ENCODE data around the gene RPS19.

RPS19 gene

DNA sequence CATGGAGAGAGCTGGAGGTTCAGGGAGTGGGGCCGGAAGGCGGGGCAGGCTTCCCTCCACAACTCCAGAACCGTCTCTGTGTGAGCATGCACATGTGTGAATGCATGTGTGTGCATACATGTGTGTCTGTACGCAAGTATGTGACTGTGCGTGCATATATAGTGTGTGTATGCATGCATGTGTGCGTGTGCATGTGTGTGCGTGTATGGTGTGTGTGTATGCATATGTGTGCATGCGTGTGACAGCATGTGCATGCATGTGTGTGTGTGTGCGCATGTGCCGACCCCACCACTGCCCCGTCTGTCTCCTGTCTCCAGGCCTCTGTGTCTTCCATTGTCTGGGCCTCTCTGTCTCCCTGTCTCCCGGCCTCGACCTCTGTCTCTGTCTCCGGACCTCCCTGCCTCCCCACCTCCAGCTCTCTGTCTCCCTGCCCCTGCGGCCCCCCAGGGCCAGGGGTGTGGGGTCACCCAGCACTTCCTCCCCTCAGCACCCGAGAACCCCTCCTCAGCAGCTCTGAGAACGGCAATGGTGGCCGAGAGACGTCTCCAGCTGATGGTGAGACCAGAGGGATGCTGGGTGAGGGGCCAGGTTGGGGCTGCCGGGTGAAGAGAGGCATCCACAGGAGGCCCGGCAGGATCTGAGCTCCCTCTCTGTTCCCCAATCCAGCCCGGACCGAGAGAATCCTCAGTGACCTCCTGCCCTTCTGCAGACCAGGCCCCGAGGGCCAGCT, 45.4 kb downstream of the RPS19 start:
- H3K27ac ChIP-seq (ENCODE audit: low read length): no peak overlapping the region
- H3K4me1 ChIP-seq (ENCODE audit: insufficient read depth, low read length): no peaks in the 10 kb centered on the region
- H3K36me3 ChIP-seq (ENCODE audit: insufficient read depth, low read depth, low read length): peaks cover 45% of the 10 kb centered on the region
- peaks cover 18% of the 10 kb centered on the region for H3K27me3 ChIP-seq (ENCODE audit: insufficient read depth, low read length)
- no peaks in the 10 kb centered on the region for H3K9me3 ChIP-seq (ENCODE audit: insufficient read depth, low read depth, low read length)
- H3K4me3 ChIP-seq (ENCODE audit: low read length): no peak overlapping the region
- H3K9ac ChIP-seq (ENCODE audit: low read depth, low read length): no peak overlapping the region

DNA sequence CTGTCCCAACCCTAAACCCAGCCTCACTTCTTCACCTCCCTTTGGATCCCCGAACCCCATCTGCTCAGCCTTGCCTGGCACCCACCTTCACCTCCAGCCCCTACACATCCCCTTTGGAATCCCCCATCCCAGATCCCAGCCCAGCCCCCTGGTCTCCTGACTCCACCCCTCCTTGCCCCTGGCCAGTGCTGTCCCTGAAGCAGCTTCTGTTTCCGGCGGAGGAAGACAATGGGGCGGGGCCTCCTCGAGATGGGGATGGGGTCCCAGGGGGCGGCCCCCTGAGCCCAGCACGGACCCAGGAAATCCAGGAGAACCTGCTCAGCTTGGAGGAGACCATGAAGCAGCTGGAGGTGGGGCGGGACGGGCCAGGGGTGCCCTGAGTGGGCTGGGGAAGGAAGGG, 46.2 kb downstream of the RPS19 start:
- Histone ChIP-seq H3K27ac (ENCODE audit: low read length) (no peak overlapping the region), H3K4me1 (ENCODE audit: insufficient read depth, low read length) (no peaks in the 10 kb centered on the region), H3K36me3 (ENCODE audit: insufficient read depth, low read depth, low read length) (peaks cover 45% of the 10 kb centered on the region), H3K9me3 (ENCODE audit: insufficient read depth, low read depth, low read length) (no peaks in the 10 kb centered on the region), H3K9ac (ENCODE audit: low read depth, low read length) (no peak overlapping the region), H3K27me3 (ENCODE audit: insufficient read depth, low read length) (peaks cover 26% of the 10 kb centered on the region), H3K4me3 (ENCODE audit: low read length) (no peak overlapping the region)

GRCh38 chr19:41906916-41907680, 47.0 kb downstream of the RPS19 start:
- Histone ChIP-seq H3K9ac (ENCODE audit: low read depth, low read length) (no peak overlapping the region), H3K27me3 (ENCODE audit: insufficient read depth, low read length) (peaks cover 34% of the 10 kb centered on the region), H3K4me3 (ENCODE audit: low read length) (no peak overlapping the region), H3K36me3 (ENCODE audit: insufficient read depth, low read depth, low read length) (peaks cover 37% of the 10 kb centered on the region), H3K9me3 (ENCODE audit: insufficient read depth, low read depth, low read length) (no peaks in the 10 kb centered on the region; the same call in 1 of the 2 replicates), H3K4me1 (ENCODE audit: insufficient read depth, low read length) (no peaks in the 10 kb centered on the region), H3K27ac (ENCODE audit: low read length) (no peak overlapping the region)

GRCh38 chr19:41907994-41908615, 48.0 kb downstream of the RPS19 start:
- no peak overlapping the region for H3K27ac ChIP-seq (ENCODE audit: low read length)
- H3K9me3 ChIP-seq (ENCODE audit: insufficient read depth, low read depth, low read length): no peaks in the 10 kb centered on the region; the same call in 1 of the 2 replicates
- no peak overlapping the region for H3K9ac ChIP-seq (ENCODE audit: low read depth, low read length)
- no peaks in the 10 kb centered on the region for H3K4me1 ChIP-seq (ENCODE audit: insufficient read depth, low read length)
- peaks cover 28% of the 10 kb centered on the region for H3K36me3 ChIP-seq (ENCODE audit: insufficient read depth, low read depth, low read length)
- peaks cover 44% of the 10 kb centered on the region for H3K27me3 ChIP-seq (ENCODE audit: insufficient read depth, low read length)
- H3K4me3 ChIP-seq (ENCODE audit: low read length): no peak overlapping the region

DNA sequence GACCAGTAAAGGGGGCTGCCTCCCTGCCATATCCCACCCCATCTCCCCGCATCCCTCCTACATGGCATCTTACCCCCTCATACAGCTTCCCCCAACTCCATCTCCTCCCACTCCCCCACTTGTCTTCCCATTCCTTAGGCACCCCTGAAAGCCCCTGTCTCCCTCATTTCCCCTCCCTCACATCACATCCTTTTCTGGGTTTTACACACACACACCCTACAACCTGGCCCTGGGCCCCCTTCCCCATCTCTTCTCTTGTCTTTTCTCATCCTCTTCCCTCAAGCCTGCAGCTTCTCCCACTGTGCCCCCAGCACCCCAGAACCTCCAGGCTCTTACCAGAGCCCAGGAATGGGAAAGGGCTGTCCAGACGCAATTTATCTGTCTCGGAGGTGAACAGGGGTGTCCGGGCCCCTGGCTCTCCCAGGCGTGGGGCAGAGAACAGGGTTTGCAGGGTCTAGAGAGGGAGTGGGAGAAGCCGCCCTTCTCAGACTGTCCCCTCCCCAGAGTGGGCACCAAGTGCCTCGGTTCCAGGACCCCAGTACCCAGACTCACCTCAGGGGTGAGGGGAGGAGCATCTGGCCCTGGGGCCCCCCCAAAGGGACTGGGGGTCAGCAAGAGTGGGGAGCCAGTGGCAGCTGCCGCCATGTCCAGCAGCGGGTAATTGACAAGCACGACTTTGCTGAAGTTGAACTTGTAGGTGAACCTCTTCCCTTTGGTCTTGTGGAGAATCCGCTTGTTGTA, 48.8 kb downstream of the RPS19 start:
- Histone ChIP-seq H3K9ac (ENCODE audit: low read depth, low read length) (no peak overlapping the region), H3K4me1 (ENCODE audit: insufficient read depth, low read length) (no peaks in the 10 kb centered on the region), H3K9me3 (ENCODE audit: insufficient read depth, low read depth, low read length) (no peaks in the 10 kb centered on the region; the same call in 1 of the 2 replicates), H3K27me3 (ENCODE audit: insufficient read depth, low read length) (peaks cover 52% of the 10 kb centered on the region), H3K36me3 (ENCODE audit: insufficient read depth, low read depth, low read length) (peaks cover 20% of the 10 kb centered on the region), H3K4me3 (ENCODE audit: low read length) (no peak overlapping the region), H3K27ac (ENCODE audit: low read length) (no peak overlapping the region)

DNA sequence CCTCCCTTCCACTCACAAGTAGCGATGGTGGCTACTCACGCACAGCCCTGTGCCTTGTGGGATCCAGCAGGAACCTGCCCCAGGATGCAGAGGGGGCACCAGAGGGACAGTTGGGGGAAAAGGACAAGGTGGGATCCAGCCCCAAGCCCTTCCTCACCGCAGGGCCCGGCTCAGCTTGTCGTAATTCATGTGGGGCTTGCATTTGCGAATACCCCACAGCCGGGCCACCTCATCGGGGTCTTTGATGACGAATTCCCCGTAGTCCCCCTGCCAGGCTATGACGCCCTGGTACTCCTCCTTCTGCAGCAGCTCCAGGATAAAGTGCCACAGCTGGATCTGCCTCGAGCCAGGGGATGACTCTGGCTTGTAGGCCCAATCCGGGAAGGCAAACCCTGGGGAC, 49.7 kb downstream of the RPS19 start:
- H3K36me3 ChIP-seq (ENCODE audit: insufficient read depth, low read depth, low read length): peaks cover 12% of the 10 kb centered on the region
- H3K9me3 ChIP-seq (ENCODE audit: insufficient read depth, low read depth, low read length): no peaks in the 10 kb centered on the region; the same call in 1 of the 2 replicates
- peaks cover 60% of the 10 kb centered on the region for H3K27me3 ChIP-seq (ENCODE audit: insufficient read depth, low read length)
- no peaks in the 10 kb centered on the region for H3K4me1 ChIP-seq (ENCODE audit: insufficient read depth, low read length)
- no peak overlapping the region for H3K9ac ChIP-seq (ENCODE audit: low read depth, low read length)
- no peak overlapping the region for H3K4me3 ChIP-seq (ENCODE audit: low read length)
- H3K27ac ChIP-seq (ENCODE audit: low read length): no peak overlapping the region

DNA sequence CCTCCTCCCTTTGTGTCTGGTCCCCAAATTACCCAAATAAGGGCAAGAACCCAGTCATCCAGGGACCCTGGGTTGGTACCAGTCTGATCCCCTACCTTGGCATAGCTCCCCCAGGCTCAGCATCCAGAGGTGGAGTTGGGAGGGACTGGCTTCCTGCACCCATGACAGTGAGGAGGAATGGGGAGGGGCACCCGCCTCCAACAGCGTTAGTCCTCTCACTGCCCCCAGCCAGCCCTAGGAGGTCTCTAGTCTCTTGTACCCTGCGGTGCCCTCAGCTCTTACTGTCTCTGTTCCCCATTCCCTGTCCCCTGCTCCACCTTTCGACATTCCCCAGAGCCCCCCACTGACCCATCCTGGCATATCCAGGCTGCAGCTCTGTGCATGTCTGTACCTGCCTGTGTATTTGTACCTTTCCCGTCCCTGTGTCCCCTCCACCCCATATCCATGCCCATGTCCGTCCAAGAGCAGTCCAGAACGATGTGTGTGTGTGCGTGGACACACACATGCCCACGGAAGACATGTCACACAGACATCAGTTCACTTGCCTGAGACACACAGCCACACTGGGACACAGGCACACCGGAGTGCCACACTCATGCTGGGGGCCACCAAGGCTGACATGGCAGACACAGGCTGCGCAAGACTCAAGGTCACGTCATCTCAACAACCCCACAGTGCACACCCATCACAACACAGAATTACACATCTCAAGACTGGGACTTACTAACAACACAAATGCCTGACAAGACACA, 50.4 kb downstream of the RPS19 start:
- Histone ChIP-seq H3K9me3 (ENCODE audit: insufficient read depth, low read depth, low read length) (peaks cover 2% of the 10 kb centered on the region; the same call in 1 of the 2 replicates), H3K9ac (ENCODE audit: low read depth, low read length) (no peak overlapping the region), H3K36me3 (ENCODE audit: insufficient read depth, low read depth, low read length) (peaks cover 5% of the 10 kb centered on the region), H3K4me3 (ENCODE audit: low read length) (no peak overlapping the region), H3K27ac (ENCODE audit: low read length) (no peak overlapping the region), H3K27me3 (ENCODE audit: insufficient read depth, low read length) (peaks cover 67% of the 10 kb centered on the region), H3K4me1 (ENCODE audit: insufficient read depth, low read length) (no peaks in the 10 kb centered on the region)

- Histone ChIP-seq H3K9me3 (ENCODE audit: insufficient read depth, low read depth, low read length) (peaks cover 3% of the 10 kb centered on the region; the same call in 1 of the 2 replicates), H3K27ac (ENCODE audit: low read length) (no peak overlapping the region), H3K4me1 (ENCODE audit: insufficient read depth, low read length) (no peaks in the 10 kb centered on the region), H3K27me3 (ENCODE audit: insufficient read depth, low read length) (peaks cover 76% of the 10 kb centered on the region), H3K9ac (ENCODE audit: low read depth, low read length) (no peak overlapping the region), H3K36me3 (ENCODE audit: insufficient read depth, low read depth, low read length) (no peaks in the 10 kb centered on the region), H3K4me3 (ENCODE audit: low read length) (no peak overlapping the region)
Observed at GRCh38 chr19:41910992-41911888, 51.2 kb downstream of the RPS19 start.

GRCh38 chr19:41911889-41912731, 52.1 kb downstream of the RPS19 start:
- Histone ChIP-seq H3K36me3 (ENCODE audit: insufficient read depth, low read depth, low read length) (no peaks in the 10 kb centered on the region), H3K9ac (ENCODE audit: low read depth, low read length) (no peak overlapping the region), H3K27me3 (ENCODE audit: insufficient read depth, low read length) (peaks cover 84% of the 10 kb centered on the region), H3K9me3 (ENCODE audit: insufficient read depth, low read depth, low read length) (peaks cover 3% of the 10 kb centered on the region; the same call in 1 of the 2 replicates), H3K4me1 (ENCODE audit: insufficient read depth, low read length) (no peaks in the 10 kb centered on the region), H3K27ac (ENCODE audit: low read length) (no peak overlapping the region), H3K4me3 (ENCODE audit: low read length) (peak overlapping the region; percentile 50; the same call in 1 of the 2 replicates)

All from iPS-20b (cell line).